ENCODE measurements around the gene STK11. TPM values are rescaled to one million over a fixed set of nuclear protein-coding genes. Genes with fewer than 3 reads are reported as not detected.

Gene STK11
- total RNA-seq, 1 donor from 2014 or later, result 27.4 TPM

- TF ChIP-seq, protein P1, sequence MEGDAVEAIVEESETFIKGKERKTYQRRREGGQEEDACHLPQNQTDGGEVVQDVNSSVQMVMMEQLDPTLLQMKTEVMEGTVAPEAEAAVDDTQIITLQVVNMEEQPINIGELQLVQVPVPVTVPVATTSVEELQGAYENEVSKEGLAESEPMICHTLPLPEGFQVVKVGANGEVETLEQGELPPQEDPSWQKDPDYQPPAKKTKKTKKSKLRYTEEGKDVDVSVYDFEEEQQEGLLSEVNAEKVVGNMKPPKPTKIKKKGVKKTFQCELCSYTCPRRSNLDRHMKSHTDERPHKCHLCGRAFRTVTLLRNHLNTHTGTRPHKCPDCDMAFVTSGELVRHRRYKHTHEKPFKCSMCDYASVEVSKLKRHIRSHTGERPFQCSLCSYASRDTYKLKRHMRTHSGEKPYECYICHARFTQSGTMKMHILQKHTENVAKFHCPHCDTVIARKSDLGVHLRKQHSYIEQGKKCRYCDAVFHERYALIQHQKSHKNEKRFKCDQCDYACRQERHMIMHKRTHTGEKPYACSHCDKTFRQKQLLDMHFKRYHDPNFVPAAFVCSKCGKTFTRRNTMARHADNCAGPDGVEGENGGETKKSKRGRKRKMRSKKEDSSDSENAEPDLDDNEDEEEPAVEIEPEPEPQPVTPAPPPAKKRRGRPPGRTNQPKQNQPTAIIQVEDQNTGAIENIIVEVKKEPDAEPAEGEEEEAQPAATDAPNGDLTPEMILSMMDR (IDR thresholded peaks at IDR 0.05), result no peak
- no peak for TF ChIP-seq EZH2phosphoT487 (IDR thresholded peaks at IDR 0.05)
- no peak for TF ChIP-seq EZH2 (IDR thresholded peaks at IDR 0.05)
- H3K4me1 Mint-ChIP-seq, result peaks cover 36% of the 10 kb centered on the region
- Histone ChIP-seq H3K27me3 (no peaks in the 10 kb centered on the region), H3F3A (ENCODE audit: low read depth) (peaks cover 13% of the 10 kb centered on the region), H3K4me2 (no peak overlapping the region), H3K79me2 (ENCODE audit: low read depth) (peaks cover 100% of the 10 kb centered on the region), H3K4me3 (no peak overlapping the region), H3K36me3 (no peaks in the 10 kb centered on the region), H2AFZ (replicated peaks) (no peak overlapping the region), H3K9ac (no peak overlapping the region), H4K20me1 (ENCODE audit: low read depth) (peaks cover 98% of the 10 kb centered on the region), H3K27ac (no peak overlapping the region), H3K4me1 (peaks cover 19% of the 10 kb centered on the region), H3K9me3 (ENCODE audit: low read depth) (no peaks in the 10 kb centered on the region)
- peak overlapping the region; percentile 50 for H3K27ac Mint-ChIP-seq
- H3K9me3 Mint-ChIP-seq, result no peaks in the 10 kb centered on the region
- H3K36me3 Mint-ChIP-seq, result peaks cover 14% of the 10 kb centered on the region
- peak; percentile 64 for DNase-seq (ENCODE audit: low spot score)
- peak overlapping the region; percentile 66 for H3K4me3 Mint-ChIP-seq
- peaks cover 3% of the 10 kb centered on the region for H3K27me3 Mint-ChIP-seq (ENCODE audit: insufficient read depth, low read depth)
Measured at GRCh38 chr19:1211494-1212234, 6.1 kb downstream of the STK11 start.

DNA sequence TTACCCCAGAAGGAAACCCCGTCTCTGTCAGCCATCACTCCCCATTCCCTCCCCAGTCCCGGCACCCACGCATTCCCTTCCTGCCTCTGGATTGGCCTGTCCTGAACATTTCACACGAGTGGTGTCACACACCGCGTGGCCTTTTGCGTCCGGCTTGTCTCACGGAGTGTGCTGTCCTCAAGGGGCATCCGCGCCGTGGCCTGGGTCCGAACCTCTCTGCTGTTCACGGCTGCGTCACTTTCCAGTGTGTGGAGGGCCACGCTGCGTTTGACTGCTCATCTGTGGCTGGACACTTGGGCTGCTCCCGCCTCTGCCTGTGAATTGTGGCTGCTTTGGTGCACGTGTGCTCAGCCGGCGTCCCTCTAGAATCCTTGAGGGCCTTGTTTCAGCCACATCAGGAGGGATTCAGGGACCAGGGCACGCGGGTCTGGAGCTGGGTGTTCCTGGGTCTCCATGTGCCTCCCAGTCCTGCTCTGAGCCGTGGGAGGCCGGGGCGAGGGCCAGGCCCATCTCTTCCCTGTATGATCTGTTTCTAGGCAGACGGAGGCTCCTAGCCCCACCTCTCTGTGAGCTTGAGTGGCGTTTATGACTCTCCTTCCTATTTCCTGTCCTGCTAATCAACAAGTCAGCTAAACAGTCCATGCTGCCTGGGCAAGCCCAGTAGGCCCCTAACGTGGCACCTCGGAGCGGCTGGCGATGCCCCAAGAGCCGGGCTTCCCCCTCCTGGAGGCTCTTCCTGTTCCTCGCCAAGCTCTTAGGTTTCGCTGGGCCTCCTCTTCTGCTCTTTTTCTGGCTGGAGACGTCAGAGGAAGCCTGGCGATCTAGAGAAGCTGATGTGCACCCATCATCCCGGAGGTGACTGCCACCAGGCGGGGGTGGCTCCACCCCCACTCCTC, 8.1 kb downstream of the STK11 start:
- TF ChIP-seq EZH2phosphoT487 (IDR thresholded peaks at IDR 0.05), result no peak
- no peak for TF ChIP-seq EZH2 (IDR thresholded peaks at IDR 0.05)
- TF ChIP-seq, protein P1 (IDR thresholded peaks at IDR 0.05), result no peak
- H2AFZ ChIP-seq (replicated peaks), result no peak overlapping the region
- peaks cover 100% of the 10 kb centered on the region for H3K79me2 ChIP-seq (ENCODE audit: low read depth)
- H3K9me3 Mint-ChIP-seq, result no peaks in the 10 kb centered on the region
- H3K27ac ChIP-seq, result no peak overlapping the region
- H3K4me3 Mint-ChIP-seq, result peak overlapping the region; percentile 43
- H3K27ac Mint-ChIP-seq, result peak overlapping the region; percentile 42
- H3K27me3 ChIP-seq, result no peaks in the 10 kb centered on the region
- no peak overlapping the region for H3K9ac ChIP-seq
- no peak for DNase-seq (ENCODE audit: low spot score)
- H3K4me2 ChIP-seq, result no peak overlapping the region
- no peaks in the 10 kb centered on the region for H3K9me3 ChIP-seq (ENCODE audit: low read depth)
- H3K4me3 ChIP-seq, result no peak overlapping the region
- H3K4me1 ChIP-seq, result peaks cover 5% of the 10 kb centered on the region
- H3K4me1 Mint-ChIP-seq, result peaks cover 35% of the 10 kb centered on the region
- no peaks in the 10 kb centered on the region for H3K27me3 Mint-ChIP-seq (ENCODE audit: insufficient read depth, low read depth)
- no peaks in the 10 kb centered on the region for H3K36me3 ChIP-seq
- H3K36me3 Mint-ChIP-seq, result peaks cover 12% of the 10 kb centered on the region
- H3F3A ChIP-seq (ENCODE audit: low read depth), result peaks cover 4% of the 10 kb centered on the region
- H4K20me1 ChIP-seq (ENCODE audit: low read depth), result peaks cover 98% of the 10 kb centered on the region

DNA sequence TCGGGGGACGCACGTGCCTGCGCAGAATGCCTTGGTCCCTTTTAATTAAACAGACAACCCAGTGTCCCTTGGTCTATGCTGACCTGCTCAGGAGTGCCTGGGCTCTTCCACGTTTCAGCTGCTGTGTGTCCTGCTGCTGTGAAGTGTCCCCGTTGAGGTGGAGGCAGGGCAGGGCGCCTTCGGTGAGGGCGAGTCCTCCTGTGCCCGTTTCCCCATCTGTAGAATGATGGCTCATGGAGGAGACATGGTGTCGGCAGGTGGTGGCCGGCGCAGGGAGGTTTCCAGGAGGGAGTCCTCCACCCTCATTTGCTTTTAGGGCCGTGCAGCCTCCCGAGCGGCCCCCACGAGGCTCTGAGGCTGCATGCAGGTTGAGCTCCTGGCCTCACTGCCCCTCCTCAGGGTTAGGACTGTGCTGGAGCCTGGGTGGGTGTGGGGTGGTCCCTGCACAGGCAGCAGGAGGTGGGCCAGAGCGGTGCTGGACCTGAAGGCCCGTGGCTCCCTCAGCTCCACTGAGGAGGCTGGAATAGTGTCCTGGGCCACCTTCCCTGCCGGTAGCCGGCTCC, 8.8 kb downstream of the STK11 start:
- Histone ChIP-seq H3K4me2 (no peak overlapping the region), H3K27me3 (no peaks in the 10 kb centered on the region), H3K27ac (no peak overlapping the region), H2AFZ (replicated peaks) (no peak overlapping the region), H3K4me3 (no peak overlapping the region), H3K9me3 (ENCODE audit: low read depth) (no peaks in the 10 kb centered on the region), H3K4me1 (peaks cover 5% of the 10 kb centered on the region), H3K9ac (no peak overlapping the region), H4K20me1 (ENCODE audit: low read depth) (peaks cover 95% of the 10 kb centered on the region), H3F3A (ENCODE audit: low read depth) (peaks cover 4% of the 10 kb centered on the region), H3K79me2 (ENCODE audit: low read depth) (peaks cover 100% of the 10 kb centered on the region), H3K36me3 (no peaks in the 10 kb centered on the region)
- Mint-ChIP-seq H3K4me3 (peak overlapping the region; percentile 38), H3K4me1 (peaks cover 35% of the 10 kb centered on the region), H3K36me3 (peaks cover 12% of the 10 kb centered on the region), H3K27me3 (ENCODE audit: insufficient read depth, low read depth) (no peaks in the 10 kb centered on the region), H3K9me3 (no peaks in the 10 kb centered on the region), H3K27ac (no peak overlapping the region)
- TF ChIP-seq EZH2 (IDR thresholded peaks at IDR 0.05), result no peak
- no peak for DNase-seq (ENCODE audit: low spot score)
